Ascending aorta (tissue), 2 donors: ENCODE measurements around the gene GEN1. TPM values are rescaled to one million over a fixed set of nuclear protein-coding genes. Genes with fewer than 3 reads are reported as not detected.

Experiments
- DNase-seq, 2 donors: peaks; one replicate each; pipeline ENCODE4 v3.0.0-alpha.2; 2019; ENCODE audit warnings: low spot score in 2 of 2
- H3K27ac ChIP-seq, 2 donors: fragments of 200-600 bp; sonication (generic); one replicate each; pipeline ENCODE4 v1.5.1; 2016 to 2017; ENCODE audit warnings: mild to moderate bottlenecking in 1 of 2
- H3K27me3 ChIP-seq: fragments of 200-600 bp; sonication (generic); one replicate; pipeline ENCODE4 v1.5.1; 2017
- H3K36me3 ChIP-seq, 2 donors: fragments of 200-600 bp; sonication (generic); one replicate each; pipeline ENCODE4 v1.5.1; 2016
- H3K4me1 ChIP-seq, 2 donors: fragments of 200-600 bp; sonication (generic); one replicate each; pipeline ENCODE4 v1.5.1; 2016 to 2017; ENCODE audit warnings: mild to moderate bottlenecking in 1 of 2
- H3K4me3 ChIP-seq, 2 donors: fragments of 200-600 bp; sonication (generic); one replicate each; pipeline ENCODE4 v1.5.1; 2016 to 2017; ENCODE audit warnings: mild to moderate bottlenecking in 1 of 2
- H3K9me3 ChIP-seq, 2 donors: fragments of 200-600 bp; sonication (generic); one replicate each; pipeline ENCODE4 v1.5.1; 2016
- intact Hi-C: fragments of 100-400 bp; cut with DNase I; formaldehyde crosslinking; loops from one replicate; pipeline ENCODE4 v1.15.1; 2023
- total RNA-seq: library from RNA; depleted of rRNA; stranded (reverse); fragments of >200 nt; gene quantifications from one replicate; pipeline ENCODE4 v1.1.0, GENCODE V29; 2016
- TF ChIP-seq, protein P1 (sequence below), 3 experiments: fragments of 200-600 bp in 2 of 3; fragments of 450-650 bp in 1 of 3; sonication (generic) in 2 of 3; IDR thresholded peaks; one replicate each; pipeline ENCODE4 v1.5.1; 2016 to 2019; ENCODE audit warnings: antibody characterized with exemption in 3 of 3, mild to moderate bottlenecking in 1 of 3, moderate library complexity in 1 of 3

The GEN1 gene
- total RNA-seq, 1 donor from 2014 or later = not detected

- Histone ChIP-seq H3K4me1 (no peaks in the 10 kb centered on the region), H3K4me3 (no peak overlapping the region), H3K36me3 (no peaks in the 10 kb centered on the region), H3K27ac (no peak overlapping the region), H3K27me3 (no peaks in the 10 kb centered on the region), H3K9me3 (no peaks in the 10 kb centered on the region)
- intact Hi-C loops = no loop called here
- TF ChIP-seq, protein P1, sequence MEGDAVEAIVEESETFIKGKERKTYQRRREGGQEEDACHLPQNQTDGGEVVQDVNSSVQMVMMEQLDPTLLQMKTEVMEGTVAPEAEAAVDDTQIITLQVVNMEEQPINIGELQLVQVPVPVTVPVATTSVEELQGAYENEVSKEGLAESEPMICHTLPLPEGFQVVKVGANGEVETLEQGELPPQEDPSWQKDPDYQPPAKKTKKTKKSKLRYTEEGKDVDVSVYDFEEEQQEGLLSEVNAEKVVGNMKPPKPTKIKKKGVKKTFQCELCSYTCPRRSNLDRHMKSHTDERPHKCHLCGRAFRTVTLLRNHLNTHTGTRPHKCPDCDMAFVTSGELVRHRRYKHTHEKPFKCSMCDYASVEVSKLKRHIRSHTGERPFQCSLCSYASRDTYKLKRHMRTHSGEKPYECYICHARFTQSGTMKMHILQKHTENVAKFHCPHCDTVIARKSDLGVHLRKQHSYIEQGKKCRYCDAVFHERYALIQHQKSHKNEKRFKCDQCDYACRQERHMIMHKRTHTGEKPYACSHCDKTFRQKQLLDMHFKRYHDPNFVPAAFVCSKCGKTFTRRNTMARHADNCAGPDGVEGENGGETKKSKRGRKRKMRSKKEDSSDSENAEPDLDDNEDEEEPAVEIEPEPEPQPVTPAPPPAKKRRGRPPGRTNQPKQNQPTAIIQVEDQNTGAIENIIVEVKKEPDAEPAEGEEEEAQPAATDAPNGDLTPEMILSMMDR (IDR thresholded peaks at IDR 0.05) = no peak
- DNase-seq = no peak
These were observed 26.6 kb downstream of the GEN1 start for GRCh38 chr2:17780546-17780945.

- no peaks in the 10 kb centered on the region for H3K9me3 ChIP-seq
- intact Hi-C loops = no loop called here
- H3K4me1 ChIP-seq = no peaks in the 10 kb centered on the region
- DNase-seq = no peak
- H3K27me3 ChIP-seq = no peaks in the 10 kb centered on the region
- no peak overlapping the region for H3K4me3 ChIP-seq
- TF ChIP-seq, protein P1 (IDR thresholded peaks at IDR 0.05) = no peak
- H3K27ac ChIP-seq = no peak overlapping the region
- no peaks in the 10 kb centered on the region for H3K36me3 ChIP-seq
These were observed 27.5 kb downstream of the GEN1 start for GRCh38 chr2:17781482-17781881.

GRCh38 chr2:17786727-17787126, 32.8 kb downstream of the GEN1 start:
- H3K9me3 ChIP-seq = no peaks in the 10 kb centered on the region
- no peak overlapping the region for H3K27ac ChIP-seq
- H3K36me3 ChIP-seq = no peaks in the 10 kb centered on the region
- TF ChIP-seq, protein P1 (IDR thresholded peaks at IDR 0.05) = no peak
- DNase-seq = no peak
- H3K4me1 ChIP-seq = no peaks in the 10 kb centered on the region
- no peak overlapping the region for H3K4me3 ChIP-seq
- no peaks in the 10 kb centered on the region for H3K27me3 ChIP-seq
- intact Hi-C loops = no loop called here

GRCh38 chr2:17788773-17789172, 34.8 kb downstream of the GEN1 start:
- no peak overlapping the region for H3K27ac ChIP-seq
- intact Hi-C loops = no loop called here
- H3K4me3 ChIP-seq = no peak overlapping the region
- TF ChIP-seq, protein P1 (IDR thresholded peaks at IDR 0.05) = no peak
- H3K9me3 ChIP-seq = no peaks in the 10 kb centered on the region
- no peaks in the 10 kb centered on the region for H3K27me3 ChIP-seq
- no peaks in the 10 kb centered on the region for H3K36me3 ChIP-seq
- DNase-seq = no peak
- no peaks in the 10 kb centered on the region for H3K4me1 ChIP-seq

DNA sequence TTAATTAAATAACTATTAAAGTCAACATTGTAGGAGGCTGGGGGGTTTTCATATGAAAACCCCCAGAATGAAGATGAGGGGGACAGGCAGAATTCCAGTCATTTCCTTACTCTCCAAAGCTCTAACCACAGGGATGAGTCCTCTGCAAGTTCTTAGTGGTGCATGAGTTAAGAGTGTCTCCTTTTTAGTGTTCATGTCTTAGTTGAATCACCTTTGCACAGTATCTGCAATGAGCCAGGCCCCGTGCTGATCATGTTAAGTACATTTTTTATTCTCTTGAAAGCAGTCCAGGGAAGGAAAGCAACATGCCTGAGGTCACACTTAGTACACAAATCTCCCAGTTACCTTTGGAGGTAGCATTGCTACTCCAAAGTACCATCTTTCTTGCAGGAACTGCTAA, 36.6 kb downstream of the GEN1 start:
- Histone ChIP-seq H3K27me3 (no peaks in the 10 kb centered on the region), H3K27ac (no peak overlapping the region), H3K4me1 (no peaks in the 10 kb centered on the region), H3K4me3 (no peak overlapping the region), H3K36me3 (no peaks in the 10 kb centered on the region), H3K9me3 (no peaks in the 10 kb centered on the region)
- intact Hi-C loops = no loop called here
- DNase-seq = no peak
- TF ChIP-seq, protein P1 (IDR thresholded peaks at IDR 0.05) = no peak

DNA sequence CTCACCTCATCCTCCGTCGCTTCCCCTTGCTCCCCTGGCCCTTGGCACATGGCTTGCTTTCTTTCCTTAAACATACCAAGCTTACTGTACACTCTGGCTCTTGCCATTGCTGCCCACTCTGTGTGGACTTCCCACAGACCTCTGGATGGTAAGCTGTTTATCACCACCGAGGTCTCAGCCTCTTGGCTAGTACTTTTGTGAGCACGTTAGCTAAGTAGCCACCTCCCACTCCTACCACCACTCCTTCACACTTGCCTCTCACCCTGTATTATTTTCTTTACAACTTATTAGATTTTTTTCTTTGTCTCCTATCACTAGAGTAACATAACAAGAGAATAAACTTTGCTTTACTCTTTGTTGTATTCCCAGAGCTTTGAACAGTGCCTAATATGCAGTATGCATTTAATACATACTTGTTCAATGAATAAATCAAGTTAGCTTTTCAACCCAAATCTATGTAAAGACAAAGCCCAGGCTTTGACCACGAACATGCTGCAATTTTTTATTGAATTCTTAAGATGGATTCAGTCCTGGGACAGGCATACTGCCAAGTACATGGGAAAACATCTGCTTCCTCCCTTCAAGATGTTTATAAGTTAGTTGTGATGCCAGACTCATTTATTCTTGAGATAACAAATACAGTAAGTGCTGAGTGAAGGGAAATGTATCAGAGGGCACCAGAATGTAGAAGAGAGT, 37.3 kb downstream of the GEN1 start:
- Histone ChIP-seq H3K4me1 (no peaks in the 10 kb centered on the region), H3K9me3 (no peaks in the 10 kb centered on the region), H3K27me3 (no peaks in the 10 kb centered on the region), H3K4me3 (no peak overlapping the region), H3K27ac (no peak overlapping the region), H3K36me3 (no peaks in the 10 kb centered on the region)
- DNase-seq = no peak
- intact Hi-C loops = no loop called here
- TF ChIP-seq, protein P1 (IDR thresholded peaks at IDR 0.05) = no peak
